ENCODE data around the gene CES2.
A peak's percentile ranks its signal among the peaks of the same experiment; 100 is the strongest.
"Not testable (repeated sequence)": the region's sequence is repeated elsewhere in the genome, so short reads cannot be mapped to it uniquely, and the experiment has no call there.

CES2 gene

DNA sequence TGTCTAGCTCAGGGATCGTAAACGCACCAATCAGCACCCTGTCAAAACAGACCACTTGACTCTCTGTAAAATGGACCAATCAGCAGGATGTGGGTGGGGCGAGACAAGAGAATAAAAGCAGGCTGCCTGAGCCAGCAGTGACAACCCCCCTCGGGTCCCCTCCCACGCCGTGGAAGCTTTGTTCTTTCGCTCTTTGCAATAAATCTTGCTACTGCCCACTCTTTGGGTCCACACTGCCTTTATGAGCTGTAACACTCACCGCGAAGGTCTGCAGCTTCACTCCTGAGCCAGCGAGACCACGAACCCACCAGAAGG, 39.6 kb downstream of the CES2 start:
- CTCF ChIA-PET, result interaction anchor here (1.4 to 2.3 kb wide), 4 partner anchors 11 to 210 kb away, joined by 4 to 12 read pairs (median 7); partner anchors contain the start of gene CES3
- not testable (repeated sequence) for H3K9me3 ChIP-seq (ENCODE audit: control insufficient read depth, insufficient read depth, low read depth, low read length)

DNA sequence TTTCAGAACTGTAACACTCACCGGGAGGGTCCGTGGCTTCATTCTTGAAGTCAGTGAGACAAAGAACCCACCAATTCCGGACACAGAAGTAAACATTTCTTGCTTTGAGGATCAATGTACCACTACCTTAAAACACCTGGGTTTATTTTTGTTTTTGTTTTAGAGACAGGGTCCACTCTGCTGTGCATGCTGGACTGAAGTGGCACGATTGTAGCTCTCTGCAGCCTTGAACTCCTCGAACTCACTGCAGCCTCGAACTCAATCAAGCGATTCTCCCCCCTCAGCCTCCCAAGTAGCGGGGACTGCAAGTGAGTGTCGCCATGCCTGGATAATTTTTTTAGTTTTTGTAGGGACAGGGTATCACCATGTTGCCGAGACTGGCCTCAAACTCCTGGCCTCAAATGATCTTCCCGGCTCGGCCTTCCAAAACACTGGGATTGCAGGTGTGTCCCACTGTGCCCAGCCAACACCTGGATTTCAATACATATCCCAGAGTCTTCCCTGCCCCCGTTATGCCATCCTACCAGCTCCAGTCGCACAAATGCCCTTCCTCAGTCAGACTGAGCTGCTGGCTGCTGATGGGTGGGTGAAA, 40.1 kb downstream of the CES2 start:
- Histone ChIP-seq H3K4me1 (ENCODE audit: control insufficient read depth, insufficient read depth, low read length) (no peaks in the 10 kb centered on the region), H3K36me3 (ENCODE audit: control insufficient read depth in 2 of 2, insufficient read depth in 1 of 2, low read length in 2 of 2) (peaks cover 0 to 23% of the 10 kb centered on the region in 2 experiments; a peak in 2 of 3 replicates), H3K4me3 (ENCODE audit: low read depth, low read length) (no peak overlapping the region), H3K9me3 (ENCODE audit: control insufficient read depth, insufficient read depth, low read depth, low read length) (no peaks in the 10 kb centered on the region), H3K27ac (ENCODE audit: extremely low read depth, low read depth, low read length) (no peak overlapping the region)
- CTCF ChIA-PET, result interaction anchor here (0.9 to 2.3 kb wide), 8 partner anchors 10 to 210 kb away, joined by 3 to 12 read pairs (median 4); partner anchors contain the start of gene CES3
- POLR2A ChIA-PET, result interaction anchor here (0.6 to 1.2 kb wide), 2 partner anchors 154 to 206 kb away, joined by 3 to 7 read pairs; no protein-coding TSS in a partner anchor
- TF ChIP-seq ZNF292 (tag by site-specific recombination; IDR thresholded peaks at IDR 0.05; ENCODE audit: borderline replicate concordance, low read depth) (no peak), ZNF133 (tag by site-specific recombination; IDR thresholded peaks at IDR 0.05) (no peak), ZBTB7A (tag by site-specific recombination; IDR thresholded peaks at IDR 0.05; ENCODE audit: low read depth) (no peak), ZNF707 (tag by site-specific recombination; IDR thresholded peaks at IDR 0.05) (no peak), ZNF596 (tag by site-specific recombination; IDR thresholded peaks at IDR 0.05) (no peak), ZNF768 (tag by site-specific recombination; IDR thresholded peaks at IDR 0.05) (no peak), GLI2 (tag by site-specific recombination; IDR thresholded peaks at IDR 0.05; ENCODE audit: borderline replicate concordance, low read depth) (no peak), ZFP3 (tag by site-specific recombination; IDR thresholded peaks at IDR 0.05; ENCODE audit: low read depth) (no peak), ZNF335 (tag by site-specific recombination; conservative IDR thresholded peaks at IDR 0.05) (no peak), BCL11B (tag by site-specific recombination; IDR thresholded peaks at IDR 0.05; ENCODE audit: low read depth) (no peak), ZNF266 (tag by site-specific recombination; IDR thresholded peaks at IDR 0.05; ENCODE audit: low read depth) (no peak), ZNF747 (tag by site-specific recombination; IDR thresholded peaks at IDR 0.05) (no peak), ZNF600 (tag by site-specific recombination; IDR thresholded peaks at IDR 0.05) (no peak), HOXA7 (CRISPR knock-in tag; IDR thresholded peaks at IDR 0.05; ENCODE audit: borderline replicate concordance) (no peak)
- TF ChIP-seq, protein P1, sequence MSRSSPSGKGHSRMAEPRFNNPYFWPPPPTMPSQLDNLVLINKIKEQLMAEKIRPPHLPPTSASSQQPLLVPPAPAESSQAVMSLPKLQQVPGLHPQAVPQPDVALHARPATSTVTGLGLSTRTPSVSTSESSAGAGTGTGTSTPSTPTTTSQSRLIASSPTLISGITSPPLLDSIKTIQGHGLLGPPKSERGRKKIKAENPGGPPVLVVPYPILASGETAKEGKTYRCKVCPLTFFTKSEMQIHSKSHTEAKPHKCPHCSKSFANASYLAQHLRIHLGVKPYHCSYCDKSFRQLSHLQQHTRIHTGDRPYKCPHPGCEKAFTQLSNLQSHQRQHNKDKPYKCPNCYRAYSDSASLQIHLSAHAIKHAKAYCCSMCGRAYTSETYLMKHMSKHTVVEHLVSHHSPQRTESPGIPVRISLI (tag by site-specific recombination; IDR thresholded peaks at IDR 0.05), result no peak

More for the DNA sequence above, 39.6 kb downstream of the CES2 start:
- H3K36me3 ChIP-seq (ENCODE audit: control insufficient read depth in 2 of 2, insufficient read depth in 1 of 2, low read length in 2 of 2), result peaks cover 0 to 23% of the 10 kb centered on the region in 2 experiments; a peak in 2 of 3 replicates
- H3K4me1 ChIP-seq (ENCODE audit: control insufficient read depth, insufficient read depth, low read length); H3K4me3 ChIP-seq (ENCODE audit: low read depth, low read length); H3K27ac ChIP-seq (ENCODE audit: extremely low read depth, low read depth, low read length): not testable (repeated sequence)
- TF ChIP-seq EGR2 (tag by site-specific recombination; IDR thresholded peaks at IDR 0.05; ENCODE audit: low read depth) (peak; percentile 90), ZFHX2 (tag by site-specific recombination; conservative IDR thresholded peaks at IDR 0.05) (peak; percentile 80), SP2 (tag by site-specific recombination; IDR thresholded peaks at IDR 0.05) (0 out of 2 replicates have a peak, but pooled peaks have one; percentile 7)
- POLR2A ChIA-PET, result interaction anchor here (0.6 to 1.2 kb wide), 2 partner anchors 155 to 207 kb away, joined by 3 to 7 read pairs; no protein-coding TSS in a partner anchor

DNA sequence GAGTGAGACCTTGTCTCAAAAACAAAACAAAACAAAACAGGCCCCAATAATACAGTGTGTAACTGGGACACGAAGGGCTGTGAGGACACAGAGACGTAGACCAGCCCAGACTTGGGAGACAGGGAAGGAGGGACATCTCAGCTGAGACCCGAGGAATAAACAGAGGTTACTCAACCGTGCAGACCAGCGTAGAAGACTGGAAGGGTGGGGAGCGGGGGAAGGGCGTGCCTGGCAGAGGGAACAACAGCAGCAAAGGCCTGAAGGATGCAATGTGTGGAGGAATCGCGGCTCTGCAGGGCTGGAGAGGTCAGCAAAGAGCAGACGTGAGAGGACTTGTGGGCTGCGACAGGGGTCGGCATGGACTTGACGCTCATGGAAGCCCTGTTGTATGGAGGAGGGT, 41.4 kb downstream of the CES2 start:
- peaks cover 0 to 13% of the 10 kb centered on the region in 2 experiments; a peak in 2 of 3 replicates for H3K36me3 ChIP-seq (ENCODE audit: control insufficient read depth in 2 of 2, insufficient read depth in 1 of 2, low read length in 2 of 2)
- no peak for TF ChIP-seq GLI4 (tag by site-specific recombination; IDR thresholded peaks at IDR 0.05)
- no peak for TF ChIP-seq ZNF391 (tag by site-specific recombination; IDR thresholded peaks at IDR 0.05; ENCODE audit: borderline replicate concordance, low read depth)
- no peak for TF ChIP-seq ZNF366 (tag by site-specific recombination; conservative IDR thresholded peaks at IDR 0.05)
- TF ChIP-seq ZNF548 (tag by site-specific recombination; IDR thresholded peaks at IDR 0.05), result no peak
- no peak for TF ChIP-seq WT1 (tag by site-specific recombination; IDR thresholded peaks at IDR 0.05)
- ChIA-PET CTCF (interaction anchor here (0.6 to 2.4 kb wide), 16 partner anchors 16 to 489 kb away, joined by 3 to 21 read pairs (median 6); partner anchors contain the start of gene CES3), POLR2A (no interaction called here)
- no peaks in the 10 kb centered on the region for H3K4me1 ChIP-seq (ENCODE audit: control insufficient read depth, insufficient read depth, low read length)
- no peaks in the 10 kb centered on the region for H3K9me3 ChIP-seq (ENCODE audit: control insufficient read depth, insufficient read depth, low read depth, low read length)
- H3K4me3 ChIP-seq (ENCODE audit: low read depth, low read length), result no peak overlapping the region
- no peak overlapping the region for H3K27ac ChIP-seq (ENCODE audit: extremely low read depth, low read depth, low read length)

Data from HEK293 (cell line).